Neural progenitor cell (in vitro differentiated cells): ENCODE data around the gene POLN. TPM values are rescaled to one million over a fixed set of nuclear protein-coding genes. Genes with fewer than 3 reads are reported as not detected.

Experiments
- DNase-seq: peaks from one replicate; pipeline ENCODE4 v3.0.0-alpha.2; 2016; ENCODE audit warnings: low spot score
- H2AFZ ChIP-seq: fragments of 200-600 bp; sonication (generic); replicated peaks from 2 replicates; pipeline ENCODE4 v1.6.1; 2016; ENCODE audit warnings: antibody characterized with exemption
- H3F3A ChIP-seq: fragments of 200-600 bp; sonication (generic); 2 replicates; pipeline ENCODE4 v1.6.1; 2016; ENCODE audit warnings: antibody characterized with exemption, low read depth
- H3K27ac ChIP-seq: fragments of 200-600 bp; sonication (generic); 2 replicates; pipeline ENCODE4 v1.5.1; 2016; ENCODE audit warnings: mild to moderate bottlenecking
- H3K27me3 ChIP-seq: fragments of 200-600 bp; sonication (generic); 2 replicates; pipeline ENCODE4 v1.6.1; 2016; ENCODE audit warnings: mild to moderate bottlenecking, moderate library complexity
- H3K36me3 ChIP-seq: fragments of 200-600 bp; sonication (generic); 2 replicates; pipeline ENCODE4 v1.5.1; 2016
- H3K4me1 ChIP-seq: fragments of 200-600 bp; sonication (generic); 2 replicates; pipeline ENCODE4 v1.6.1; 2016; ENCODE audit warnings: mixed run types
- H3K4me2 ChIP-seq: fragments of 200-600 bp; sonication (generic); 2 replicates; pipeline ENCODE4 v1.6.1; 2016
- H3K4me3 ChIP-seq: fragments of 200-600 bp; sonication (generic); 2 replicates; pipeline ENCODE4 v1.5.1; 2016
- H3K79me2 ChIP-seq: fragments of 200-600 bp; sonication (generic); 2 replicates; pipeline ENCODE4 v1.6.1; 2016; ENCODE audit warnings: low read depth
- H3K9ac ChIP-seq: fragments of 200-600 bp; sonication (generic); 2 replicates; pipeline ENCODE4 v1.6.1; 2016
- H3K9me3 ChIP-seq: fragments of 200-600 bp; sonication (generic); 2 replicates; pipeline ENCODE4 v1.5.1; 2016; ENCODE audit warnings: low read depth
- H4K20me1 ChIP-seq: fragments of 200-600 bp; sonication (generic); 2 replicates; pipeline ENCODE4 v1.6.1; 2016; ENCODE audit warnings: low read depth
- H3K27ac Mint-ChIP-seq: 3 replicates; pipeline ENCODE4 v1.8.0; 2021; ENCODE audit warnings: mixed read lengths
- H3K27me3 Mint-ChIP-seq: 2 replicates; pipeline ENCODE4 v1.8.0; 2022; ENCODE audit warnings: low read depth, mild to moderate bottlenecking, inconsistent platforms, moderate library complexity, mixed read lengths; ENCODE audit not compliant: insufficient read depth
- H3K36me3 Mint-ChIP-seq: 3 replicates; pipeline ENCODE4 v1.8.0; 2021; ENCODE audit warnings: mixed read lengths
- H3K4me1 Mint-ChIP-seq: 3 replicates; pipeline ENCODE4 v1.8.0; 2021; ENCODE audit warnings: mixed read lengths
- H3K4me3 Mint-ChIP-seq: 3 replicates; pipeline ENCODE4 v1.8.0; 2021; ENCODE audit warnings: mild to moderate bottlenecking, moderate library complexity, mixed read lengths
- H3K9me3 Mint-ChIP-seq: 3 replicates; pipeline ENCODE4 v1.8.0; 2020; ENCODE audit warnings: mixed read lengths
- EZH2 ChIP-seq: fragments of 200-600 bp; sonication (generic); IDR thresholded peaks from 2 replicates; pipeline ENCODE4 v1.6.1; 2017; ENCODE audit warnings: antibody characterized with exemption, mild to moderate bottlenecking, moderate library complexity
- EZH2phosphoT487 ChIP-seq: fragments of 200-600 bp; sonication (generic); IDR thresholded peaks from 2 replicates; pipeline ENCODE4 v1.6.1; 2017; ENCODE audit warnings: antibody characterized with exemption
- total RNA-seq: library from RNA; depleted of rRNA; stranded (reverse); fragments of >200 nt; gene quantifications from 2 replicates; pipeline ENCODE4 v1.2.3, GENCODE V29; 2015; ENCODE audit warnings: low replicate concordance
- TF ChIP-seq, protein P1 (sequence below): fragments of 200-600 bp; sonication (generic); IDR thresholded peaks from 2 replicates; pipeline ENCODE4 v1.5.1; 2017; ENCODE audit warnings: antibody characterized with exemption, mild to moderate bottlenecking

Gene POLN
- total RNA-seq, 1 donor from 2014 or later: 1.7 TPM

DNA sequence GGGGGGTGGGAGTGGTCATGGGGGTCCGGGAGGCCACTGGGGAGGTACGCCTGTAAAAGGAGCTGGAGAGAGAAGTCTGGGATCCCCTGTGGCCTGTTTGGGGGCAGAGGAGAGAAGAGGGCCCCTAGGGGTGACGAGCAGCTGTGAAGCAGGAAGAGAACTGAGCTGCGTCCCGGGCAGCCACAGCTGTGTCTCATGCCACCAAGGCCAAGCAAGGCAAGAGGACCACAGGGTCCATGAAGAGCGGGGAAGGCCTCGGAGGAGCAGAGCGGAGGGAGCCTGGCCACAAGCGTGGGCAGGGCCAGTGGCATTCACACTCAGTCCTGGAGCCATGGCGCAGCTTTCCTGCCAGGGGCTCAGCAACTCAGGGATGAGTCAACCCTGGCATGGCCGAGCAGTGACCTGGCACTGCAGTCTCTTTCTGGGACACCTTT is 196.4 kb downstream of the POLN start:
- Histone ChIP-seq H3K4me1 (peaks cover 3% of the 10 kb centered on the region), H3K4me2 (no peak overlapping the region), H3K27ac (no peak overlapping the region), H3K79me2 (no peaks in the 10 kb centered on the region), H3K9ac (no peak overlapping the region), H3K36me3 (no peaks in the 10 kb centered on the region), H4K20me1 (peaks cover 14% of the 10 kb centered on the region), H3F3A (peaks cover 7% of the 10 kb centered on the region), H3K4me3 (no peak overlapping the region), H3K9me3 (no peaks in the 10 kb centered on the region), H2AFZ (no peak overlapping the region), H3K27me3 (peaks cover 29% of the 10 kb centered on the region)
- Mint-ChIP-seq H3K27ac (no peak overlapping the region), H3K4me1 (peaks cover 5% of the 10 kb centered on the region), H3K9me3 (no peaks in the 10 kb centered on the region), H3K4me3 (no peak overlapping the region), H3K36me3 (peaks cover 2% of the 10 kb centered on the region), H3K27me3 (peaks cover 10% of the 10 kb centered on the region)
- DNase-seq: no peak
- TF ChIP-seq EZH2: no peak
- TF ChIP-seq, protein P1, sequence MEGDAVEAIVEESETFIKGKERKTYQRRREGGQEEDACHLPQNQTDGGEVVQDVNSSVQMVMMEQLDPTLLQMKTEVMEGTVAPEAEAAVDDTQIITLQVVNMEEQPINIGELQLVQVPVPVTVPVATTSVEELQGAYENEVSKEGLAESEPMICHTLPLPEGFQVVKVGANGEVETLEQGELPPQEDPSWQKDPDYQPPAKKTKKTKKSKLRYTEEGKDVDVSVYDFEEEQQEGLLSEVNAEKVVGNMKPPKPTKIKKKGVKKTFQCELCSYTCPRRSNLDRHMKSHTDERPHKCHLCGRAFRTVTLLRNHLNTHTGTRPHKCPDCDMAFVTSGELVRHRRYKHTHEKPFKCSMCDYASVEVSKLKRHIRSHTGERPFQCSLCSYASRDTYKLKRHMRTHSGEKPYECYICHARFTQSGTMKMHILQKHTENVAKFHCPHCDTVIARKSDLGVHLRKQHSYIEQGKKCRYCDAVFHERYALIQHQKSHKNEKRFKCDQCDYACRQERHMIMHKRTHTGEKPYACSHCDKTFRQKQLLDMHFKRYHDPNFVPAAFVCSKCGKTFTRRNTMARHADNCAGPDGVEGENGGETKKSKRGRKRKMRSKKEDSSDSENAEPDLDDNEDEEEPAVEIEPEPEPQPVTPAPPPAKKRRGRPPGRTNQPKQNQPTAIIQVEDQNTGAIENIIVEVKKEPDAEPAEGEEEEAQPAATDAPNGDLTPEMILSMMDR: no peak
- TF ChIP-seq EZH2phosphoT487: no peak

DNA sequence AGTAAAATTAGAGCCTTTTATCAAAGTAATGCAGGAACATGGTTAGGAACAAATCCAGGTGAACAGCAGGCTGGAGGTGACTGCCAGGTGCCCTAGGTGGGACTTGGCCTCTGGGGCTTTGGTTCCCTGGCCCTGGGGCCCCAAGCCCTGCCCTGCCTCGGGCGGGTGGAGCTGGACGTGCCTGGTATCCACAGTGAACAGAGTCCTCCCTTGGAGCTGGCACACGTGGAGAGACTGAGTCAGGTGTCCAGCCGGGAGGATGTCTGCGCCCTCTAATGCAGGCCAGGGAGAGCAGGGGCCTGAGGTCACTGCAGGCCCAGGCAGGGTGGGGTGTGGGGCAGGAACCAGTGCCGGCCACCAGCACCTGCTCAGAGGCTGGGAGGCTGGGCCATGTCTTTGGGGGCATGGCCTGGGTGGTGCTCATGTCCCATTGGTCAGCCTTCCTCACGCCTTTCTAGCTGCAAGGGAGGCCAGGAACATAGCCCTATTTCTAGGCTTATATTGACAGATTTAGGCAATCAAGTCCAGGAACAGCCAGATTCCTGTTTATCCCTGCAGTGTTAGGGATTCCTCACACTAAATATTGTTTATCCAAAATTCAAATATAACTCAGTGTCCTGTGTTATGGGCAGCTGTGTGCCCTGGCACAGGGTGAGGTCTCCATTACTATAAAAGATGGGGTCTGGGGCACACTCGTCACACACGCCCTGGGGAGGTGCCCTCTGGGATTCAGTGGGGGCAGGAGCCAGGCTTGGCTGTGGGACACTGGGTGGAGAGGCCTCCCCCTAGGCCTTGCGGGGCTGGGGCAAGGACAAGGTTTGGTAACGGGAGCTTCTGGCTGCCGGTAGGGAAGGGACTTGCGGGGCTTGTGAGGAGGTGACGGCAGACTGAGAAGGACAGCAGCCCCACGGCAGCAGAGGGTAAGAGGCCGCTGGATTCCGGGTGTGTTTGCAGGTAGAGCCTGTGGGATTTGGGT is 197.1 kb downstream of the POLN start:
- Histone ChIP-seq H3K79me2 (no peaks in the 10 kb centered on the region), H3K27me3 (peaks cover 36% of the 10 kb centered on the region), H4K20me1 (peaks cover 14% of the 10 kb centered on the region), H3K4me2 (no peak overlapping the region), H3K36me3 (no peaks in the 10 kb centered on the region), H3K9me3 (no peaks in the 10 kb centered on the region), H3K27ac (no peak overlapping the region), H3K9ac (no peak overlapping the region), H3F3A (peaks cover 7% of the 10 kb centered on the region), H3K4me3 (no peak overlapping the region), H2AFZ (no peak overlapping the region), H3K4me1 (peaks cover 5% of the 10 kb centered on the region)
- TF ChIP-seq EZH2 (no peak), EZH2phosphoT487 (no peak)
- TF ChIP-seq, protein P1: no peak
- no peaks in the 10 kb centered on the region for H3K9me3 Mint-ChIP-seq
- no peak for DNase-seq
- peaks cover 15% of the 10 kb centered on the region for H3K27me3 Mint-ChIP-seq
- H3K4me1 Mint-ChIP-seq: peaks cover 6% of the 10 kb centered on the region
- peak overlapping the region; percentile 46 for H3K4me3 Mint-ChIP-seq
- H3K27ac Mint-ChIP-seq: no peak overlapping the region
- peaks cover 2% of the 10 kb centered on the region for H3K36me3 Mint-ChIP-seq

DNA sequence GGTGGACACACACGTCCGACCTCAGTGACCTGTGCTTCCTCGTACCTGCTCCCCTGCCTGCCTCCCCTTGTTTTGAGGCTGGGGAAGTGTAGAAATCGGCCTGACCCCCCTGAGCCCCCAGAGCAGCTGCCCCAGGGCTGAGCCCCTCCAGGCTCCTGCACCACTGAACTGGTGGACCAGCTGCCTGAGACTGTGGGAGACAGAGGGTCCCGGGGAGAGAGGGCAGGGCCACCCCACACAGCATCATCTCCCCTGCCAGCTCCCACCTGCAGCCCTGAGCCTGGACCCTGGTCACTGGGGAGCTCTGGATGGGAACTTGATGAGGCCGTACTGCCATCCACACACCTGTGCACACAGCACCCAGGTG is 197.8 kb downstream of the POLN start:
- H3K27me3 ChIP-seq: peaks cover 43% of the 10 kb centered on the region

More for the DNA sequence above, 197.8 kb downstream of the POLN start:
- peaks cover 8% of the 10 kb centered on the region for H3K4me1 Mint-ChIP-seq
- peak overlapping the region; percentile 67 for H3K4me3 Mint-ChIP-seq
- peaks cover 2% of the 10 kb centered on the region for H3K36me3 Mint-ChIP-seq
- no peak for TF ChIP-seq EZH2phosphoT487
- TF ChIP-seq, protein P1: no peak
- no peak for TF ChIP-seq EZH2
- no peaks in the 10 kb centered on the region for H3K9me3 Mint-ChIP-seq
- H3K4me1 ChIP-seq: peaks cover 5% of the 10 kb centered on the region
- H3K36me3 ChIP-seq: no peaks in the 10 kb centered on the region
- no peak overlapping the region for H3K4me3 ChIP-seq
- no peak overlapping the region for H2AFZ ChIP-seq
- peaks cover 14% of the 10 kb centered on the region for H4K20me1 ChIP-seq
- H3K9ac ChIP-seq: no peak overlapping the region
- no peaks in the 10 kb centered on the region for H3K79me2 ChIP-seq
- peaks cover 7% of the 10 kb centered on the region for H3F3A ChIP-seq
- DNase-seq: no peak
- H3K4me2 ChIP-seq: no peak overlapping the region
- no peaks in the 10 kb centered on the region for H3K9me3 ChIP-seq
- no peak overlapping the region for H3K27ac Mint-ChIP-seq
- no peak overlapping the region for H3K27ac ChIP-seq
- H3K27me3 Mint-ChIP-seq: peaks cover 20% of the 10 kb centered on the region
